Stimulated activated CD4-positive, alpha-beta T cell treated with anti-CD3 and anti-CD28 coated beads, Interleukin-4, amount 100 ng/mL, for 24 hours (primary cell): ENCODE measurements around the gene KNSTRN.

ENCODE experiments used
- DNase-seq: peaks from one replicate; pipeline ENCODE4 v3.0.0-alpha.2; 2020

The KNSTRN gene, protein sequence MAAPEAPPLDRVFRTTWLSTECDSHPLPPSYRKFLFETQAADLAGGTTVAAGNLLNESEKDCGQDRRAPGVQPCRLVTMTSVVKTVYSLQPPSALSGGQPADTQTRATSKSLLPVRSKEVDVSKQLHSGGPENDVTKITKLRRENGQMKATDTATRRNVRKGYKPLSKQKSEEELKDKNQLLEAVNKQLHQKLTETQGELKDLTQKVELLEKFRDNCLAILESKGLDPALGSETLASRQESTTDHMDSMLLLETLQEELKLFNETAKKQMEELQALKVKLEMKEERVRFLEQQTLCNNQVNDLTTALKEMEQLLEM

DNA sequence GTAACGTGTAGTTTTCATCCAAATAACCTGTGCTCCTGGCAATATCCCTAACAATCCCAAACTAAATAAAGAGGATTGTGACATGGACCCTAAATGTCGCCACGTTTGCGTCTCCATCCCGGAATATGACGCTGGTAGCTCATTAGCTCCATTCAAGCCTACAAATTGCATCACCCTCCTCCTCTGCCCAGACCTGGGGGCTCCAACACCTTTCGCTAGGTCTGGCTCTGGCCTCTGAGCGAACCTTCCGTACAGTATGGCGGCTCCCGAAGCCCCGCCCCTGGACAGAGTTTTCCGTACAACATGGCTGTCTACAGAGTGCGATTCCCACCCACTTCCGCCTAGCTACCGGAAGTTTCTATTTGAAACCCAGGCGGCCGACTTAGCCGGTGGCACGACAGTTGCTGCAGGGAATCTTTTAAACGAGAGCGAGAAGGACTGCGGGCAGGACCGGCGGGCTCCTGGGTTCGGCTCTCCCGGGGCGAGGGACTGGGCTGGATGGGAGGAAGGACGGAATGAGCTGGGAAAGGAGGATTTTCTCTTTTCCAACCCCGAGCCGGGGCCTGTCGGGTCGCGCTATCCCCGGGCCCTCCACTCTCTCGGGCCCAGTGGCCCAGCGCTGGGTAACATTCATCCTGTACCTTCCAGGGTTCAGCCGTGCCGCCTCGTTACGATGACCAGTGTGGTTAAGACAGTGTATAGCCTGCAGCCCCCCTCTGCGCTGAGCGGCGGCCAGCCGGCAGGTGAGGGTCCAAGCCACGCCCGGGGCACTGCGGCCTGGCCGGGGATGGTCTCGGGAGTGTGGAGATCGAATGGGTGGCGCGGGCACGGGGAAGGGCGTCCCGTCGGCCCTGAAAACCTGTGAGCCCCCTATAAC, at the start of gene KNSTRN:
KNSTRN (plus strand) TSS at position 142 of the 877 bp plus-strand sequence; CDS start at position 257, 115 bp downstream.
- peak; percentile 96 for DNase-seq

DNA sequence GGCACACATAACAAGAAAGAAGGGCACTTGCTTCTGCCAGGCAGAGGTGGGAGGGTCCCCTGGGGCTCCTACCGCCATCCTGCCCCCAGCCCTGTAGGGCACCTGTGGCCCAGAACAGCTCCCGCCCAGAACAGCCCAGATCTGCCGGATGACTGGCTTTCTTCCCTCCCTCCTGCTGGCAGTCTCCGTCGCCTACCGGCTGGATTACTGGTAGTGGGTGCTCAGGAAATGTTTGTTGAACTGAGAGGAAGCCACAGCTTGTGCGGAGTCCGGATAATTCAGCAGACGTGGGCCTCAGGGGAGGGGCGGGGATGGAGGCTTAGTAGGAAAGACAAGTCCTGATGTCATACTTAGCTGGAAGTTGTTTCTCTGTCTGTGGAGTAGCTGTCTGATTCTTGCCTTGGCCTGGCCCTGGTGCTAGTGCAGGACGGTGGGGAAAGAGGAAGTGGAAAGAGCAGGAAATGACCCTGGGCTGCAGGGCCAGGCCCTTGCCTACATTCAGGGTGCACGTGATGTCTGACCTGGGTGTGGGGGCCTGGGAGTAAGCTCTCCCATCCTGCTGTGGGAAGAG, 48.5 kb upstream of the KNSTRN start:
- no peak for DNase-seq

DNA sequence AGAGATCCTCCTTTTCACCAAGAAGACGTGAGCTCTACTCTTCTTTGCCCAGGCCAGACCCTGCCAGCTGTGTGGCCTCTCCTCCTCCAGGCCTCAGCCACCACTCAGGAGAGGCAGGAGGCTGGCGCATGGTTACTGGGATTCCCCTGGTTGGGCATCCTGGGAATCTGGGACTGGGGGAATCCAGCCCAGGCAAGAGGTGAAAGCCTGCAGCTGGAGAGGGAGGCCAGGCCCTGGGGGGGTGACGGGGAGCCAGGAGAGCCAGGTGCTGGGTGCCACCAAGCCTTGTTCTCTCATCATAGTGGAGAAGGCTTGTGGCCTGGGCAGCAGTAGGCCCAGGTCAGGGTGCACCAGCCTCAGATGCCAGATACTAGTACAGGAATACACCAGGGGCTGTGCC, 48.0 kb upstream of the KNSTRN start:
- DNase-seq = no peak

DNA sequence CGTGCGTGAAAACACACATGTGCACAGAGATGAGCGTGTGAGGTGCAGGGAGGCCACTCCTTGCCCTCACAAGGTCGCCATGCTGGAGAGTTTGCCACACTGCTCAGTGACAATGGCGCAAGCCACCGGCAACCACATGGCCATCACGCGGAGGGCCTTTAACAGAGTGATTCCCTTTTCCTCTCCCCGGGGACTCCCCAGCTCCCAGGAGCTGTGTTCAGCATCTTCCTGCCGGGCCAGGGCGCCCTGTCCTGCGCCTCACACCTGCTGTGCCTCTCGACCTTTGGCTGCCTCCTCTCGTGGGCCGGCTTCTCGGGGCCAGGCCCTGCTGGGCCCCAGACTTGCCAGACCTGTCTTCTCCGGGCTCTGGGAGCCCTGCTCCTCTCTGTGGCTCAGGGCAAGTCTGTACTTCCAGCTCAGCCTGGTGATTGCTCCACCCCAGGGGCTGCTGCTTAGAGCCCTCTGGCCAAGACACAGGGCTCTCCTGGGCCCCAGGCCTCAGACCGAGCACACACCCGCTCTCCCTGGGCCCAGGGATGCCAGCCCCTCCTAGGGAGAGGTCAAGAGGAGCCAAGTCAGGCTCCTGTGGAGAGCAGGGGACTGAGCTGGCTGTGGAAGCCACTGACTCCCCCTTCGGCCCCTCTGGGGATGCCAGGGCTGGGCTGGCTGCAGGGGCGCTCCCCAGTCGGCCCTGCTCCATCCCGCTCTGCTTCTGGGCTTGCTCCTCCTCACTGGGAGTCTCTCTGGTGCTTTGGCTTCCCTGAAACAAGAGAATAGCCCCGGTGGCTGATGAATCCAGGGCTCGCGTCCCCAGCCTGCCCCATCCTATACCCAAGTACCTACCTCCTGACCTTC, 47.4 kb upstream of the KNSTRN start:
- DNase-seq = no peak

DNA sequence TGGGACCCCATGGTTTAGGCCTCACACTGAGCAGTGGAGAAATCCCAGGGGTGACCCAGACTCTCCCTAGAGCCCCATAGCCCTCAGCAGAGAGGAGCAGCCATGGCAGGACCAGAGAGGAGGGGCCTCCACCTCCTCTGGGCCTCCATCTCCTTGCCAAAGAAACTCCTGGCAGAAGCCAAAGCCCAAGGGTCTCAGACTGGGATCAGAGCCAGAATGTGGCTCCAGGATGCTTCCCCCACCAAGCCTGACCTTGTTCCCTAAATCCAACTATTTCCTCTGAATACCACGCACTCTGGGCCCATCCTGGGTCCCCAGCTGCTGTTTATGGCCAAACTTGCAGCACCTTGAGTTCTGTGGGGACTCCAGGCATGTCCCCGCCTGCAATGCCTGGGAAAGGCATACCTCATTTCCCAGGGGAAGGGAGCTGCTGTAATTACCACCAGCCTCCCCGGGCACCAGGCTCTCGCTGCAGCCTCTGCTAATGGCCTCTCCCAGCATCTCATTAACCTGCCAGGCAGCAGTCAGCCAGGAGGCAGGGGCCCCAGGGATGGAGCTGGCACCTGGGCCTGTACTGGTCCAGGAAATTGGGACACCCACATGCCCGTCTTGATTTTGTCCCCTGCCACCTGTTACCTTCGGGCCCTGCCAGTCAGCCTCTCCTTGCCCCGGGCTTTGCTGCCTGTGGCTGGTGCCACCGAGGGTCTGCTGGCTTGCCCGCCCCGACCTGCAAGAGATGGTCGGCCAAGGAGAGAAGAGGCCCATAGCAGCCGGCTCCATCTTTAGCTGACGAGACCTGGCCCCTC, 46.4 kb upstream of the KNSTRN start:
- no peak for DNase-seq

DNA sequence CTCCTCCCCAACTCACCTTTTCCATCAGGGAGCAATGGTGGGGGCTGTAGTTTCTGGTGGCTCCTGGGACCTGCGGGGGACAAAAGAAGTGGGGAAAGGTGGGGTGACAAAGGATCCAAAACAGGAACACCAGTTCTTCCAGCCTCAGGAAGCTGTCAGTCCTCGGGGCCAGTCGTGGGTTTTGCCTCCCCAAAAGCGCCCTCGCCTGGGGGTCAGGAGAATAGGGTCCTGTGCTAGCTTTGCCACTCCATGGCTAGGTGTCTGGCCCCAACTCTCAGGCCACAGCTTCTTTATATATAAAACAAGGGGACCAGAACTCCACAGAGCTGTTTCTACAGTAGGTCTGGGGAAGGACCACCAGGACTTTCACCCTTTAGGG, 45.8 kb upstream of the KNSTRN start:
- DNase-seq = no peak

DNA sequence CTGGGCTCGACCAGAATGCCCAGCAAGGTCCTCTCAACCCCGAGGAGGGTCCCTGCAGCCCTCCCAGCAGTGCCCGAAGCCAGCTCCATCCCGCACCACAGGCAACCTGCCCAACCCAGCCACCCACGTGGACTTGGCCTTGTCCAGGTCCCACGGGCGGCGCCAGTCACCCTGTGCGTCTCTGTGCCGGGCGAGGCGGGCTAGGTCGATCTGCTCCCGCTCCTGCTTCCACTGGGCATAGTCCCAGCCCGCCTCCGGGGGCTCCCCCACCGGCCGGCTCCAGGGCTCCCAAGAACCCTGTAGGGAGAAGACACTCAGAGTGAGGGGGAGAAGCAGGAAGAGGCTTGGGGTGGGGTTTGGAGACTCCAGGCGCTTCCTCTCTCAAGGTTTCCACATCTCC, 44.9 kb upstream of the KNSTRN start:
- DNase-seq = no peak

DNA sequence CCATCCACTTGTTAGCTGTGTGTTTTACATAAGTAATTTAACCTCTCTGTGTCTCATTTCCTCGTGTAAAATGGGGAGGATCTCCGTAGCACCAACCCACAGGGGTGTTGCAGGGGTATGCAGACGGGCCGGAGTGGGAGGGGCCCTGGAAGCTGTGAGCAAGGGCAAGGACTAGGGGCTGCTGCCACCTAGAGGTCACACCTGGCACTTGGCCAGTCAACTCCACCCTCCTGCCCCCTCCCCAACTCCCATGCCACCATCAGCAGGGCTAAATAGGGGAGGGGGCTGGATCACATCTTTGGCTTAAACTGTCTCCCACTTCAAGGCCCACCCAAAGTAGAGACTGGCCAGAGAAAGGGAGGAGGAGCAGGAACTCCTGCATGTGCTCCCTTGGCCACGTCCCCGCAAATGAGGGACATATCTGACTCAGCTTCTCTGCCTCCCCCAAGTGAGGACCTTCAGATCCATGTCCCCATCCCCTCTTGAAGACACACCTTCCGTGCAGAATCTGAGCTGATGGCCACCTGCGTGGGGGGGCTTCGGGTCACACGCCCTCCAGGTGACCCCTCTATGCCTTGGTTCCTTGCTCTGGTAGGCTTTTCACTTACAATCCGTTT, 44.4 kb upstream of the KNSTRN start:
- peak; percentile 84 for DNase-seq

DNA sequence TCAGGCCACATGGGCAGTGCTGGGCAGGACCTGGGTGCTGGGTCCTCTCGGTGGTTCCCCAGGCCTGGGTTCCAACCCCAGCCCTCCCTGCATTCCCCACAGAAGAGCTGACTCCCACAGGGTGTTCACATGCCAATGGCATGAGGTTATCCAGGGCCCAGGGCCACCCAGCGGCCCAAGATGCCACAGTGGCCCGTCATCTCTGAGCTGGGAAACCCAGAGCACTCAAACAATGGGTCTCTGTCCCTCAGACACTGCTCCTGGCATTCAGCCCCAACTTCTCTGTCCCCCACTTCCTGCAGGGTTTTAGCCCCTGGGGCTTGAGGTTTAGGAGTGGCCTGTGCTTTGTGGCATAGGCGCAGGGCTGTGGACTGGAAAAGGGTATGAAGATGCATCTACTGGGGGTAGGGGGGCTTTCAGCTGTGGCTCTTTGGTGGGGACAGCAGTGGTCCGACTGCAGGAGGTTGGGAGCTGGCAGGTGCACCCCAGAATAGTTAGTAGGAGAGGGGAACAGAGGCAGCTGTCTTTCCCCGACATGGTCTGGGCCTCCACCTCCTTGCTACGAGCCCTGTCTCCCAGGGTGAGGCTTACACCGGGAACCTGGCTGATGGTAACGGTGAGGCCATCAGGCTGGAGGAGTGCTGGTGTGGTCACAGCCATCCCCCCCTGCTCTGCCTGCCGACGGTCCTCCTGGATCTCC, 43.5 kb upstream of the KNSTRN start:
- no peak for DNase-seq

DNA sequence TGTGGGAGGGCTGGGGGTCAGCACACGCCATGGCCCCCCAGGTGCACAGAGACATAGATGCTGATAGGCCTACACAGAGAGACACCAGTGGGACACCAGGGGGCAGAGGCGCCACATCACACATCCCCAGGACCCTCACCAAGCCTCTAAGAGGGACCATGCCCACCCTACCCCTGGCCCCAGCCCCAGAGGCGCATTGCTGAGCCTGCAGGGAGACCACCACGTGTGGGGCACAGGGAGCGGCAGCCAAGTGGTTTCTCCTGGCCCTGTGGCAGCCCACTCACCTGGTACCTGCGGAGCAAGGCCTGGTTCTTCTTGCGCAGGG, 42.9 kb upstream of the KNSTRN start:
- no peak for DNase-seq

DNA sequence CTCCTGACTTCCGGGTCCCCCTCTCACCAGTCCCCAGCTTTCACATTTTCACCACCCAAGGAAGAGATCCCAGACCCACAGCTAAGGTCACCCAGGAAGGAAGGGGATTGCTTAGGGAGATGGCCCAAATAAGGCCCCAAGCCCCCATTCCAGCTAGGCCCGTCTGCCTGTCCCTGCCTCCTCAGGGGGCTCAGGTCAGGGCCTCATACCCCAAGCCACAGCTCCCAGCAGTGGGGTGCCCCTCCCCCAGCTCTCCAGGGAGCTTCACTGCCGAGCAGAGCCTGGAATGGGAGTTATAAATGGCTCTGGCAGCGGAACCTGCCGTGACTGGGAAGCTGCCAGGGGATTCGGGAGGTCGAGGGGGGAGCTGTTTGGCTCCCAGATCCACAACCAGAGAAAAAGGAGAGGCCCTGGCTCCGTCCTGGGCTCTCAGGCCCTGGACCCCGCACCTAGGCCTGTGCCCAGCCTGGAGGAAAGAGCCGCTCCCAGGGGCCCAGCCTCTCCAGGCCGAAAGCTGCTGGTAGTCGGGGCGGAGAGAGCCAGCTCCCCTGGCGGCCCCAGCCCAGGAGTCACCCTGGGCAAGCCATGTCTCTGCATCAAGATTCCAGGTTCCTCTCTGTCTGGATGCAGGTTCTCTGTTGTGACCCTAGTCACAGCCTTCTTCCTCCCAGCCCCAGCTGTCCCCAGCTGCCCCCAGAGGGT, 42.3 kb upstream of the KNSTRN start:
- DNase-seq = no peak

DNA sequence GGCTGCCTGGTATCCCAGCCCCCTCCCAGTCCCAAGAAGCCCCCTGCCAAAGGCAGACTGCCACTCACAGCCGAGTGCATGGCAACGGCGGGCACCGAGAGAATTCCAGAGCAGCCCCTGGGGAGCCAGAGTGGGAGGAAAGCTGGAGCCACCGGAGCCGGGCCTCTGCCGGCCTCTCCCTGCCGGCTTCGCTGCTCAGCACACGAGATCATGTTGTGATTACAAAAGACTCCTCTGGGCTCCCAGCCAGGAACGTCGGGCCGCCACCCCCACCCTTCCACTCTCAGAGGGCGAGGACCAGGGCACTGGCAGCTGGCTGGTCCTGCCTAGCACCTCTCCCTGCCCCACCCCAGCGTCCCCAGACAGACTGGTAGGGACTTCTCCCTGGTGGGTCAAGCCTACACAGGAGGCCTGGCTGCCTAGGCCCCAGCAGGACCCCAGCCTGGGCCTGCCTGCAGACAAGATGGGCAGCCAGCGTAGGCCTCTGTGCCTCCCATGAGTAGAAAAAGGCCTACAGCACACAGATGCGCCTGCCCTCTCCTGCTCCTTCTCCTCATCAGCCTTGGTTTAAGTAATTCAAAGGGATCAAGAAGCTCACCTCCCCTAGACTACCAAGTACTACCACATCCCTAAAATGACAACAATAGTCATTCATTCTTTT, 41.7 kb upstream of the KNSTRN start, which contains the start of gene CCDC9B:
CCDC9B (minus strand) TSS at position 200 of the 661 bp plus-strand sequence; CDS start at position 80, 120 bp downstream.
- DNase-seq = no peak

DNA sequence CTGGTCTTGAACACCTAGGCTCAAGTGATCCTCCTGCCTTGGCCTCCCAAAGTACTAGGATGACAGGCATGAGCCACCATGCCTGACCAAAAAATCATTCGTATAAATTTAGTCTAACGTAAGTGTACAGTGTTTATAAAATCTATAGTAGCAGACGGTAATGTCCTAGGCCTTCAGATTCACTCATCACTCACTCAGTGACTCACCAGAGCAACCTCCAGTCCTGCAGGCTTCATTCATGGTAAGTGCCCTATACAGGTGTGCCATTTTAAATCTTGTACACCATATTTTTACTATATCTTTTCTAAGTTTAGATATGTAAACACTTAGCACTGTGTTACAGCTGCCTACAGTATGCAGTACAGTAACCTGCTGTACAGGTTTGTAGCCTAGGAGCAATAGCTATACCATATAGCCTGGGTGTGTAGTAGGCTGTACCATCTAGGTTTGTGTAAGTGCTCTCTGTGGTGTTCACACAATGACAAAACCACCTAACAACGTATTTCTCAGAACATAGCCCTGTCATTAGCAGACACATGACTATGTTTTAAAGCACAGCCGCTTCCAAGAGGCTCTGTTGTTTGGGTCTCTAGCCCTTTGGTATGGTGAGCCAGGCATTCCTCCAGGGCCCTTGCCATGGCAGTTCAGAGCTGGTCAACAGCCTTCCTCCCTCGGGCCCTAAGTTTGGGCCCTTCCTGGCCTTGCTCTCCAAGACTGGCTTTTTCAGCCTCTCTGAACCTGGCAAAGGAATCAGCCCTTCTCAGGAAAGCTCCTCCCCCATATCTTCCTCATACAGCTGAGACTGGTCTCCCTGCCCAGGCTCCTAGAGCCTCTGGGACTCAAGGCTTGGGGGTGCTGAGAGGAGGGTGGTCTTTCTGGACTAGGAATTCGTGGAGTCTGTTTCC, 39.9 kb upstream of the KNSTRN start:
- DNase-seq = no peak

DNA sequence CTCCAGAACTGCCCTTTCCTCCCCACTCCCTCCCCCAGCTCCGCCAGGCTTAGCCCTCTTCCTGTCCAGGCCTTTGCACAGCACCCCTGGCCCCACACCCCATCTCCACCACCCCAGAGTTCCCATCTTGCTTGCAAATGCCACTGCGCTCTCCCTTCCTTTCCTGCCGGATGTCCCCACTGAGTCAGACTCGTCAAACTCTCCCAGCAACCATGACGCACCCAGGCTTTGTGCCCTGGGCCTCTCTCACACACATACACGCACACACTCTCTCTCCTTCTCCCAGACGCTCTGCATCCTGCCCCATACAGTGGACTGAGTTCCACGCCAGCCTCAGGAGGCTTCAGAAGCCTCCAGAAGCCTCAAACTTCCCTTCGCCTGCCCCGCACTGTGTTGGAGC, 39.0 kb upstream of the KNSTRN start:
- no peak for DNase-seq

DNA sequence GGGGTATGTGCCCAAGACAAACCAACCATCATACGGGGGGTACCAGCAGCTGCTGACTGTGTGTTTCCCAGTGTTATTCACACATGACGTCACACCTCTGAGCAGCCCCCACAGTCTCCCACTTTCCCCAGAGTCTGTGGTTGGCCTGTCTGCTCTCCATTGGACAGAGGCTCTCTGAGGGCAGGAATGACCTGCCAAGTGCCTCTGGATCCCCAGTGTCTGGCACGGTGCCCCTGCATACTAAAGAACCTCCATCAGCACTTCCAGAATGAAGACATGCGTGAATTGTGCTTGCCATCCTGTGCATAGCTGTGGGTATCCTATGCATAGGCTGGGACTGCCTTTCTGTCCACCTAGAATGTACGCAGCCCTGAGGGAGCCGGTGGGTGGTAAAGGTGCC, 38.3 kb upstream of the KNSTRN start:
- no peak for DNase-seq

DNA sequence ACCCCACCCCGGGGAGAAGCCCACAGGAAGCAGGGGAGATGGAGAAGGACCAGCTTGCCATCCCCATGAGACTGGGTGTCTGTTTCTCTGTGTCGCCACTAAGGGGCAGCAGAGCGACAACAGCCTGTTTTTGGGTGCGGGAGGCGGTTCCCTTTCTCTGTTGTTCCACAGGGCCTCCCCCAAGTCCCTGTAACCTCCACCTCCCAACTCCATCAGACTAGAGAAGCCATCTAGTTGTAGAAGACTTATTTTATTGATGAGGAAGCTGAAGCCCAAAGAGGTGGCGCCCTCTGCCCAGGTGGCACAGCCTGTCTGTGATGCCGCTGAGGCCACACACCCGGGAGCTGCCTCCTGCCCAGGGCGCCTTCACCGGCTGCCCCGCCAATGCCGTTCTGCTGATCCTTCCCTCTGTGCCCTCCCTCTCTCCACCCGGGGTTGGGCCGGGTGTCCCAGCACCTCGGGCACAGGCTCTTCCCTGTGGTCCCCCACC, 37.8 kb upstream of the KNSTRN start:
- DNase-seq = peak; percentile 74

DNA sequence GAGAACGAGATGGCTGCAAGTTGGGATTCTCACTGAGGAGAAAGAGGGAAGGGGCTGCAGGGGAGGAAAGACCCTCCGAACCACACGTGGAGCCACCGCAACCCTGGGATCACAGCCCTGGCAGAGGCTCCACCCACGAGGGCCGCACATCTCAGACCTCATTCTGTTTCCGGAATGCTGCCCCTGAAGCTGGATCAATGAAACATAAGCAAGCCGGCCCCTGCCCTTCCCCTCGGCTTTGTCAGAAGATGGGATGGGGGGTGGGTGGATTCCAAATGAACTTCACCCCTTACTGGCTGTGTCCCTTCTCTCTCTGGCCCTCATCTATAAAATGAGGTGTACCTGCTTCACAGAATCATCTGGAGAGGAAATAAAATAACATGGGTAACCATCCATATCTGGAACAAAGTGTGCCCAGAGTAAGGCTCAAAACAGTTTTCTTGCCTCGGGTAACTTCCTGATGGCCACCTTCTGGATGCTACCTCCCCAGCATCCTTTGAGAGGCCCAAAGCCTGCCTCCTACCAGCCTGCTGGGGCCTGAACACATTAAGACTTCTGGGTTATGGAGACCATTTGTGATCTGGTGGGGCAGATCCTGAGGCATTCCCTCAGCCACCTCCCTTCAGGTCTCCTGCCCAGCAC, 37.2 kb upstream of the KNSTRN start:
- no peak for DNase-seq
